ENCODE measurements around the gene ATP11B. TPM values are rescaled to one million over a fixed set of nuclear protein-coding genes. Genes with fewer than 3 reads are reported as not detected.
A peak's percentile ranks its signal among the peaks of the same experiment; 100 is the strongest.

ATP11B gene
- total RNA-seq, 4 donors from 2014 or later: 117 to 219 (median 134) TPM

GRCh38 chr3:182789371-182789770 lies 3.9 kb upstream of the ATP11B start:
- intact Hi-C loops (cut with DNase I; ENCODE audit: low total_unique reads) (no loop called here), in situ Hi-C loops (cut with MboI; ENCODE audit: low pct_ligation_motif_present in 1 of 4, low pct_unique_long_range_greater_than_20kb in 1 of 4, low sequenced_read_pairs in 3 of 4) (no loop called here)
- Histone ChIP-seq H3K4me1 (peaks cover 0 to 12% (median 4%) of the 10 kb centered on the region in 4 donors), H3K27me3 (peaks cover 11% of the 10 kb centered on the region), H3K36me3 (no peaks in the 10 kb centered on the region), H3K4me3 (no peak overlapping the region), H3K9me3 (no peaks in the 10 kb centered on the region), H3K27ac (no peak overlapping the region)
- DNase-seq: no peak
- no peak for TF ChIP-seq CTCF (IDR thresholded peaks at IDR 0.05)
- 10 to 52% methylated on average over 1 of the region's 1 CpG for WGBS, 2 donors (ENCODE audit: low coverage in 1 of 2)

- in situ Hi-C loops (cut with MboI; ENCODE audit: low pct_ligation_motif_present in 1 of 4, low pct_unique_long_range_greater_than_20kb in 1 of 4, low sequenced_read_pairs in 3 of 4): no loop called here
- H3K27ac ChIP-seq: no peak overlapping the region
- intact Hi-C loops (cut with DNase I; ENCODE audit: low total_unique reads): no loop called here
- no peak for DNase-seq
- no peaks in the 10 kb centered on the region for H3K36me3 ChIP-seq
- H3K9me3 ChIP-seq: no peaks in the 10 kb centered on the region
- H3K4me3 ChIP-seq: no peak overlapping the region
- TF ChIP-seq POLR2AphosphoS5 (IDR thresholded peaks at IDR 0.05): no peak
- no peak for TF ChIP-seq CTCF (IDR thresholded peaks at IDR 0.05)
- TF ChIP-seq POLR2A (IDR thresholded peaks at IDR 0.05): no peak
- TF ChIP-seq EP300 (IDR thresholded peaks at IDR 0.05; ENCODE audit: low read depth): no peak
- peaks cover under 1 to 25% (median 15%) of the 10 kb centered on the region in 4 donors for H3K4me1 ChIP-seq
- 80 to 89% methylated on average over 1 of the region's 1 CpG for WGBS, 2 donors (ENCODE audit: low coverage in 1 of 2)
- H3K27me3 ChIP-seq: peaks cover 4% of the 10 kb centered on the region
Observed at GRCh38 chr3:182790612-182791011, 2.7 kb upstream of the ATP11B start.

GRCh38 chr3:182793663-182794454 lies 555 bp downstream of the ATP11B start:
- intact Hi-C loops (cut with DNase I; ENCODE audit: low total_unique reads): no loop called here
- in situ Hi-C loops (cut with MboI; ENCODE audit: low pct_ligation_motif_present in 1 of 4, low pct_unique_long_range_greater_than_20kb in 1 of 4, low sequenced_read_pairs in 3 of 4): no loop called here
- DNase-seq: peak; percentile 56
- H3K9me3 ChIP-seq: no peaks in the 10 kb centered on the region
- TF ChIP-seq EP300 (IDR thresholded peaks at IDR 0.05; ENCODE audit: low read depth) (no peak), POLR2A (IDR thresholded peaks at IDR 0.05) (peak; percentile 46), CTCF (IDR thresholded peaks at IDR 0.05) (no peak), POLR2AphosphoS5 (IDR thresholded peaks at IDR 0.05) (peak; percentile 20 to 61 (median 24))
- WGBS, 2 donors (ENCODE audit: low coverage in 1 of 2): 1% methylated on average over 32 of the region's 86 CpGs; no CpG with 5 or more reads in 1 of the 2 donors
- H3K4me3 ChIP-seq: peak overlapping the region; percentile 89 to 96 (median 92)
- peak overlapping the region; percentile 96 to 99 (median 98) for H3K27ac ChIP-seq
- H3K36me3 ChIP-seq: no peaks in the 10 kb centered on the region
- H3K27me3 ChIP-seq: no peaks in the 10 kb centered on the region
- peaks cover 3 to 43% (median 21%) of the 10 kb centered on the region in 4 donors for H3K4me1 ChIP-seq

GRCh38 chr3:182794455-182795388 lies 1.4 kb downstream of the ATP11B start:
- no peaks in the 10 kb centered on the region for H3K27me3 ChIP-seq
- 4 to 6% methylated on average over 12 to 13 of the region's 13 CpGs for WGBS, 2 donors (ENCODE audit: low coverage in 1 of 2)
- no peaks in the 10 kb centered on the region for H3K36me3 ChIP-seq
- H3K4me3 ChIP-seq: peak overlapping the region; percentile 89 to 96 (median 92)
- intact Hi-C loops (cut with DNase I; ENCODE audit: low total_unique reads): no loop called here
- H3K9me3 ChIP-seq: no peaks in the 10 kb centered on the region
- peaks cover 3 to 37% (median 21%) of the 10 kb centered on the region in 4 donors for H3K4me1 ChIP-seq
- peak overlapping the region; percentile 96 to 99 (median 98) for H3K27ac ChIP-seq
- no peak for DNase-seq
- no peak for TF ChIP-seq POLR2A (IDR thresholded peaks at IDR 0.05)
- TF ChIP-seq EP300 (IDR thresholded peaks at IDR 0.05; ENCODE audit: low read depth): no peak
- no peak for TF ChIP-seq CTCF (IDR thresholded peaks at IDR 0.05)
- no peak for TF ChIP-seq POLR2AphosphoS5 (IDR thresholded peaks at IDR 0.05)
- in situ Hi-C loops (cut with MboI; ENCODE audit: low pct_ligation_motif_present in 1 of 4, low pct_unique_long_range_greater_than_20kb in 1 of 4, low sequenced_read_pairs in 3 of 4): no loop called here

Measured in transverse colon (tissue), 4 donors.